Activated effector memory CD4-positive, alpha-beta T cell treated with anti-CD3 and anti-CD28 coated beads, Interleukin-2, amount 50 U/mL, for 16 hours (primary cell): Measurements from ENCODE around the gene SHD.
A peak's percentile ranks its signal among the peaks of the same experiment; 100 is the strongest.
"Not testable (repeated sequence)": the region's sequence is repeated elsewhere in the genome, so short reads cannot be mapped to it uniquely, and the experiment has no call there.

Source experiments
- DNase-seq: peaks from one replicate; pipeline ENCODE4 v3.0.0-alpha.2; 2020

The SHD gene, protein sequence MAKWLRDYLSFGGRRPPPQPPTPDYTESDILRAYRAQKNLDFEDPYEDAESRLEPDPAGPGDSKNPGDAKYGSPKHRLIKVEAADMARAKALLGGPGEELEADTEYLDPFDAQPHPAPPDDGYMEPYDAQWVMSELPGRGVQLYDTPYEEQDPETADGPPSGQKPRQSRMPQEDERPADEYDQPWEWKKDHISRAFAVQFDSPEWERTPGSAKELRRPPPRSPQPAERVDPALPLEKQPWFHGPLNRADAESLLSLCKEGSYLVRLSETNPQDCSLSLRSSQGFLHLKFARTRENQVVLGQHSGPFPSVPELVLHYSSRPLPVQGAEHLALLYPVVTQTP

GRCh38 chr19:4278419-4279266, at the start of gene SHD:
Gene SHD, plus strand, starts transcription at chr19:4279266. Its CDS starts 798 bp downstream, at chr19:4280064.
- DNase-seq = no peak

DNA sequence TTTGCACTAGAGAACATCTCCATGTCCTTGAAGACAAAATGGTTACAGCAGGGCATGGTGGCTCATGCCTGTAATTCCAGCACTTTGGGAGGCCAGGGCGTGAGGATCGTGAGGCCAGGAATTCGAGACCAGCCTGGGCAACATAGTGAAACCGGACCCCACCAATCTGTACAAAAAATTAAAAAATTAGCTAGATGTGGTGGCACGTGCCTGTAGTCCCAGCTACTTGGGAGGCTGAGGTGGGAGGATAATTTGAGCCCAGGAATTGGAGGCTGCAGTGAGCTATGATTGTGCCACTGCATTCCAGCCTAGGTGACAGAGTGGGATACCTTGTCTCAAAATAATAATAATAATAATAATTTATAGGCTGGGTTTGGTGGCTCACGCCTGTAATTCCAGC, 48.8 kb upstream of the SHD start:
- not testable (repeated sequence) for DNase-seq

DNA sequence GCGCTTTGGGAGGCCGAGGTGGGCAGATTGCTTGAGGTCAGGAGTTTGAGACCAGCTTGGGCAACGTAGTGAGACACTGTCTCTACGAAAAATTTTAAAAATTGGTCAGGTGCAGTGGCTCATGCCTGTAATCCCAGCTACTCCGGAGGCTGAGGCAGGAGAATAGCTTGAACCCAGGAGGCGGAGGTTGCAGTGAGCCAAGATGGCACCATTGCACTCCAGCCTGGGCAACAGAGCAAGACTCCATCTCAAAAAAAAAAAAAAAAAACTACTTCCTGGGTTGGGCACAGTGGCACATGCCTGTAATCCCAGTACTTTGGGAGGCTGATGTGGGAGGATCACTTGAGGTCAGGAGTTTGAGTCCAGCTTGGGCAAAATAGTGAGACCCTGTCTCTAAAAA, 47.5 kb upstream of the SHD start:
- DNase-seq = not testable (repeated sequence)

- DNase-seq = not testable (repeated sequence)
These were observed 46.9 kb upstream of the SHD start for GRCh38 chr19:4232139-4232538.

GRCh38 chr19:4232614-4233281, 46.3 kb upstream of the SHD start:
- no peak for DNase-seq

GRCh38 chr19:4233282-4233853, 45.7 kb upstream of the SHD start:
- peak; percentile 90 for DNase-seq

GRCh38 chr19:4234142-4234861, 44.8 kb upstream of the SHD start:
- no peak for DNase-seq

- DNase-seq = no peak
These were observed 44.2 kb upstream of the SHD start for GRCh38 chr19:4234862-4235201.

GRCh38 chr19:4237510-4237909, 41.6 kb upstream of the SHD start:
- DNase-seq = not testable (repeated sequence)

GRCh38 chr19:4238831-4239230, 40.2 kb upstream of the SHD start:
- no peak for DNase-seq

DNA sequence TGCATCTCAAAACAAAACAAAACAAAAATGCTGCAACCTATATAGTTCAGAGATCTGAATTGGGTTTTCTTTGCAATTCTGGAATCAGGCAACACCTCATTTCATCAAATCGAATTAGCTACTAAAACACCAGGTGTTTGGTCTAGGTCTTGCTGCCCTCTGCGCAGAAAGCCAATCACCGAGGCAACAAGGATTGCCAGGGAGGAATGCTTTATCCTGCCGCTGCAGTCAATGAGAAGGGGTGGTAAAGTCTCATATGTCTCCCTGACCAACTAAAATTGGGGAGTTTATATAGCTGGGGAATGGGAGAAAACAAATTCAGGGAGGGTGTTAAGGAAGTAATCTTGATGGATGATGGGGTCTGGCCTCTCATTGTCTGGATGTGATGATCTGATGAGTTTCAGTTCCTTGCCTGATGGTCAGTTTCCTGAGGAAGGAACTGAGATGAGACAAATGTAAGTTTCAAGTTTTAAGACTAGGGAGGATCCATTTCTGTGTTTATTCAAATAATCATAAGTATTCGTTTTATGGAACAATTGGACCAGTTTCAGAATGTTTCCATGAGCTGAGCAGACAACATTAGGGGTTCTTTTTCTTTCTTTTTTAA, 37.1 kb upstream of the SHD start:
- no peak for DNase-seq

GRCh38 chr19:4245938-4246337, 33.1 kb upstream of the SHD start:
- not testable (repeated sequence) for DNase-seq

- peak; percentile 99 for DNase-seq
These were observed 32.1 kb upstream of the SHD start, which contains the start of gene YJU2 for GRCh38 chr19:4246767-4247593. Gene YJU2, plus strand, starts transcription at chr19:4247080. Its CDS starts 67 bp downstream, at chr19:4247147.

DNA sequence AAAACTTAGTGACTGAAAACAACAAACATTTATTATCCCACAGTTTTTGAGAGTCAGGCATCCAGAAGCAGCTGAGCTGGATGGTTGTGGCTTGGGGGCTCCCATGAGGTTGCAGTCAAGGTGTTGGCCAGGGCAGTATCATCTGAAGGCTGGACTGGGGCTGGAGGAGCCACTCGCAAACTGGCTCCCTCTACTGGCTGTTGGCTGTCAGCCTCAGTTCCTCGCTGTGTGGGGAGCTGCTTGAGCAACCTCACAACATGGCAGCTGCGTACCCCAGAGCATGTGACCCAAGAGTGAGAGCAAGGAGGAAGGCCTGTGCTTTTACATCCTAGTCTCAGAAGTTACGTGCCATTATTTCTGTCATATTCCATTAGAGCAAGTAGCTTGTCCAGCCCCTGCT, 22.5 kb upstream of the SHD start:
- DNase-seq = no peak

GRCh38 chr19:4257025-4257424, 22.0 kb upstream of the SHD start:
- DNase-seq = no peak

DNA sequence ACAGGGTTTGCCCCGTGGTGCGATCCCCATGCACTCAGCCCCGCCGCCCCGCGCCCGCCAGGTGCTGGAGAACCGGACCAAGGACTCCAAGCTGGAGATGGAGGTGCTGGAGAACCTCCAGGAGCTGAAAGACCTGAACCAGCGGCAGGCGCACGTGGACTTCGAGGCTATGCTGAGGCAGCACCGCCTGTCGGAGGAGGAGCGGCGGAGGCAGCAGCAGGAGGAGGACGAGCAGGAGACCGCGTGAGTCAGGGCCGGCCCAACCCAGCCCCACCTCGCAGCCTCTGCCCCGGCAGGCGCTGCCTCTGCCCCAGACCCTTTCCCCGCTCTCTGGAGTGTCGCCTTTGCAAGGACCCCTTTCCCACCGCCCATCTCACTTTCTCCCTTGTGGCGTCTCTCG, 20.9 kb upstream of the SHD start:
- no peak for DNase-seq

DNA sequence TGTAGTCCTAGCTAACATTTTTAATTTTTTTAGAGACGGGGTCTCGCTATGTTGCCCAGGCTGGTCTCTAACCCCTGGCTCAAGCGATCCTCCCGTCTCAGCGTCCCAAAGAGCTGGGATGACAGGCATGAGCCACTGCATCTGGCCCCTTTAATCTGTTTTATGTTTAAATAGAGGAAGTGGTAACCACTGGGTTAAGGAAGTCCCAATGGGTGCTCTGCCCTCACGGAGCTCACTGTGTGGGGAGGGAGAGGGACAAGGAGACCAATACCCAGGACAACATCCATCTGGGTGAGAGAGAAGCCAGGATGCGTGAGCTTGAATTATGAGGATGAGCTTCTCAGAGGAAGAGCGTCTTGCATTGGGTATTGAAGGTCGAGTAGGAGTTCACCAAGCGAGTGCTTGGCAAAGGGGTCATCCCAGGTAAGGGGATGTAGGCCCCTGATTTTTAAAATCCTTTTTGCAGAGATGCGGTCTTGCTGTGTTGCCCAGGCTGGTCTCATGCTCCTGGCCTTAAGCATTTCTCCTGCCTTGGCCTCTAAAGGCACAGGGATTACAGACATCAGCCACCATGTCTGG, 18.4 kb upstream of the SHD start:
- DNase-seq = no peak

DNA sequence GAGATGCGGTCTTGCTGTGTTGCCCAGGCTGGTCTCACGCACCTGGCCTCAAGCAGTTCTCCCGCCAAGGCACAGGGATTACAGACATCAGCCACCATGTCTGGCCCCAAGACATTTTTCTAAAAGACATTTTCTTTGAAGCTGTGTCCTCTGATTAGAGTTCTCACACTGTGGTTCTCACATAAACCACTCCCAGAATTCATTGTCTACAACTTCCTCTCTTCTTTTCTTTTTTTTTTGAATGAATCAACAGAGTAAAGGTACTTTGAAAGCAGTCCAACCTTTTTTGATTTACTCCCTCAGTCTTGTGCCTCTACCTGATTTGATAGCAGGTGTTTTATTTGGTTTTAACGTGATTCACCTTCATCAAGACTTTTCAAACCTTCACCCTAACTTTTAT, 14.3 kb upstream of the SHD start:
- DNase-seq = no peak

DNA sequence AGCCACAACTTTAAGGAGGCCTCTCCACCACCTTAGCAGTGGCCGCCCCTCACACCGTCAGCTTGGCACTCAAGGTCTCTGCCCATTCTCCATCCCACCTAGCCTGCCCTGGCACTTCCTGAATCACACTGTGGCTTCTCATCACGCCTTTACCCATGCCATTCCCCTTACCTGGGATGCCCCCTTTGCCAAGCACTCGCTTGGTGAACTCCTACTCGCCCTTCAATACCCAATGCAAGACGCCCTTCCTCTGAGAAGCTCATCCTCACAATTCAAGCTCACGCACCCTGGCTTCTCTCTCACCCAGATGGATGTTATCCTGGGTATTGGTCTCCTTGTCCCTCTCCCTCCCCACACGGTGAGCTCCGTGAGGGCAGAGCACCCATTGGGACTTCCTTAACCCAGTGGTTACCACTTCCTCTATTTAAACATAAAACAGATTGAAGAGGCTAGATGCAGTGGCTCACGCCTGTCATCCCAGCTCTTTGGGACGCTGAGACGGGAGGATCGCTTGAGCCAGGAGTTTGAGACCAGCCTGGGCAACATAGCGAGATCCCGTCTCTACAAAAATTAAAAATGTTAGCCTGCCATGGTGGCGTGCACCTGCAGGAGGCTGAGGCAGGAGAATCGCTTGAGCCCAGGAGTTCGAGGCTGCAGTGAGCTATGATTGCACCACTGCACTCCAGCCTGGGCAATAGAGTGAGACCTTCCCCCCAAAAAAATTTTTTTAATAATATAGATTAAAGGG, 12.6 kb upstream of the SHD start:
- DNase-seq = no peak
